WTC11 (cell line): ENCODE data around the gene NDRG4.

ENCODE experiments used
- CREB1 ChIP-seq: sonication (generic); formaldehyde crosslinking; IDR thresholded peaks from 2 replicates; pipeline ENCODE4 v1.8.0; 2023; ENCODE audit warnings: mild to moderate bottlenecking, missing genetic modification reagents
- CTCF ChIP-seq: fragments of 200-600 bp; IDR thresholded peaks from 2 replicates; pipeline ENCODE4 v1.8.0; 2022; ENCODE audit warnings: antibody characterized with exemption
- E2F4 ChIP-seq: sonication (generic); formaldehyde crosslinking; IDR thresholded peaks from 2 replicates; pipeline ENCODE4 v1.8.1; 2022; ENCODE audit warnings: low read depth, mild to moderate bottlenecking, moderate library complexity, missing genetic modification reagents, borderline replicate concordance
- HMGA2 ChIP-seq: fragments of 250-450 bp; sonication (Bioruptor Pico); IDR thresholded peaks from 2 replicates; pipeline ENCODE4 v1.4.0; 2021; ENCODE audit warnings: mild to moderate bottlenecking, moderate library complexity
- HMGXB4 ChIP-seq: sonication (generic); formaldehyde crosslinking; IDR thresholded peaks from 2 replicates; pipeline ENCODE4 v1.8.1; 2023; ENCODE audit warnings: mild to moderate bottlenecking, moderate library complexity, missing genetic modification reagents
- MAX ChIP-seq: sonication (generic); formaldehyde crosslinking; IDR thresholded peaks from 2 replicates; pipeline ENCODE4 v1.8.0; 2022; ENCODE audit warnings: mild to moderate bottlenecking, missing genetic modification reagents
- NR1H2 ChIP-seq: sonication (generic); formaldehyde crosslinking; IDR thresholded peaks from 2 replicates; pipeline ENCODE4 v1.9.0; 2021; ENCODE audit warnings: mild to moderate bottlenecking, moderate library complexity, missing genetic modification reagents
- OVOL2 ChIP-seq: fragments of 250-450 bp; sonication (Bioruptor Pico); IDR thresholded peaks from 2 replicates; pipeline ENCODE4 v1.9.0; 2021; ENCODE audit warnings: mild to moderate bottlenecking, borderline replicate concordance
- STAT6 ChIP-seq: sonication (generic); formaldehyde crosslinking; conservative IDR thresholded peaks from 2 replicates; pipeline ENCODE4 v1.8.1; 2023; ENCODE audit warnings: mild to moderate bottlenecking, low read depth, missing genetic modification reagents, moderate library complexity
- TP53 ChIP-seq: sonication (generic); formaldehyde crosslinking; IDR thresholded peaks from 2 replicates; pipeline ENCODE4 v1.8.1; 2023; ENCODE audit warnings: mild to moderate bottlenecking, missing genetic modification reagents
- USF2 ChIP-seq: sonication (generic); formaldehyde crosslinking; IDR thresholded peaks from 2 replicates; pipeline ENCODE4 v1.8.1; 2023; ENCODE audit warnings: mild to moderate bottlenecking, missing genetic modification reagents, moderate library complexity
- ZNF281 ChIP-seq: sonication (generic); formaldehyde crosslinking; IDR thresholded peaks from 2 replicates; pipeline ENCODE4 v1.8.0; 2023; ENCODE audit warnings: mild to moderate bottlenecking, missing genetic modification reagents

- TF ChIP-seq NR1H2 (CRISPR knock-in tag) (no peak), CTCF (no peak), MAX (CRISPR knock-in tag) (no peak), HMGXB4 (no peak), ZNF281 (CRISPR knock-in tag) (no peak), USF2 (CRISPR knock-in tag) (no peak), OVOL2 (CRISPR knock-in tag) (no peak), E2F4 (CRISPR knock-in tag) (no peak), CREB1 (CRISPR knock-in tag) (no peak), STAT6 (CRISPR knock-in tag) (no peak), TP53 (CRISPR knock-in tag) (no peak), HMGA2 (CRISPR knock-in tag) (no peak)
Observed at GRCh38 chr16:58519707-58520106, 19.8 kb downstream of the NDRG4 start.
